A549 (cell line): ENCODE data around the gene SPRYD3. TPM values are rescaled to one million over a fixed set of nuclear protein-coding genes. Genes with fewer than 3 reads are reported as not detected.

Source experiments
- ATAC-seq, 2 experiments: fragments of 200-7000 bp in 1 of 2; fragments of >200 bp in 1 of 2; cut with Nextera tagmentation in 1 of 2; cut with Tn5 transposase in 1 of 2; 3 replicates each; pipeline versions ENCODE4 v1.8.0 to v1.9.1; 2018 to 2020; ENCODE audit warnings: mild to moderate bottlenecking in 1 of 2, moderate library complexity in 1 of 2
- CTCF ChIA-PET: fragments of 300-600 bp; sonication (Branson Sonifier 250); formaldehyde crosslinking; extraction: SDS; loops from one replicate; lab custom pipeline; 2021; ENCODE audit warnings: antibody characterized with exemption, inconsistent platforms; lab: Yijun Ruan, JAX
- POLR2A ChIA-PET: fragments of 350-600 bp; formaldehyde crosslinking; extraction: SDS; loops from one replicate; lab custom pipeline; 2021; ENCODE audit warnings: antibody characterized with exemption, inconsistent platforms; lab: Yijun Ruan, JAX
- DNase-seq, 2 experiments: peaks; one replicate each; pipeline versions ENCODE4 v3.0.0 to v3.0.0-alpha.2; 2011 to 2016; ENCODE audit warnings: low read depth in 1 of 2, low spot score in 1 of 2
- FAIRE-seq: peaks from 2 replicates; lab custom pipeline; 2011; peaks lifted over from hg19 to GRCh38; lab: Jason Lieb, UNC
- H3K27ac ChIP-seq, 2 experiments: fragments of >200 bp; sonication (Bioruptor Twin); formaldehyde crosslinking; 3 replicates each; pipeline ENCODE4 v1.5.1; 2016 to 2017
- H3K4me1 ChIP-seq: fragments of >200 bp; sonication (Bioruptor Twin); formaldehyde crosslinking; 3 replicates; pipeline ENCODE4 v1.6.1; 2016
- H3K4me2 ChIP-seq: fragments of >200 bp; sonication (Bioruptor Twin); formaldehyde crosslinking; 3 replicates; pipeline ENCODE4 v1.6.1; 2016
- H3K4me3 ChIP-seq: fragments of >200 bp; sonication (Bioruptor Twin); formaldehyde crosslinking; 3 replicates; pipeline ENCODE4 v1.5.1; 2016
- H3K9me3 ChIP-seq: fragments of >200 bp; sonication (Bioruptor Twin); formaldehyde crosslinking; 3 replicates; pipeline ENCODE4 v1.6.1; 2016
- BHLHE40 ChIP-seq: IDR thresholded peaks from 2 replicates; pipeline ENCODE4 v1.6.1; 2012; ENCODE audit warnings: low read depth, low read length, inconsistent platforms
- CEBPB ChIP-seq, 2 experiments: fragments of >200 bp in 1 of 2; sonication (Bioruptor Twin) in 1 of 2; formaldehyde crosslinking in 1 of 2; IDR thresholded peaks; 2 replicates each; pipeline ENCODE4 v1.6.1; 2012 to 2016
- CHD2 ChIP-seq: fragments of 150-350 bp; IDR thresholded peaks from 2 replicates; pipeline ENCODE4 v1.6.1; 2014; ENCODE audit warnings: low read length; ENCODE audit not compliant: partially characterized antibody
- EHF ChIP-seq: fragments of 250-450 bp; sonication (Bioruptor Pico); IDR thresholded peaks from 2 replicates; pipeline ENCODE4 v1.5.0; 2020; ENCODE audit warnings: mild to moderate bottlenecking
- HOXA7 ChIP-seq: fragments of 250-450 bp; sonication (Bioruptor Pico); IDR thresholded peaks from 2 replicates; pipeline ENCODE4 v1.5.0; 2020; ENCODE audit warnings: mild to moderate bottlenecking, moderate library complexity
- HOXB13 ChIP-seq: fragments of 250-450 bp; sonication (Bioruptor Pico); IDR thresholded peaks from 2 replicates; pipeline ENCODE4 v1.5.0; 2020; ENCODE audit warnings: low read depth, mild to moderate bottlenecking, moderate library complexity
- HOXB5 ChIP-seq: fragments of 250-450 bp; sonication (Bioruptor Pico); IDR thresholded peaks from 2 replicates; pipeline ENCODE4 v1.5.0; 2020; ENCODE audit warnings: mild to moderate bottlenecking, moderate library complexity
- JUN ChIP-seq, 2 experiments: fragments of >200 bp; sonication (Bioruptor Twin); formaldehyde crosslinking; IDR thresholded peaks; 2 replicates in 1 of 2; 3 replicates in 1 of 2; pipeline ENCODE4 v1.6.1; 2016 to 2017
- MAZ ChIP-seq: fragments of 150-350 bp; IDR thresholded peaks from 2 replicates; pipeline ENCODE4 v1.6.1; 2014; ENCODE audit warnings: antibody characterized with exemption, low read depth, low read length, borderline replicate concordance
- NFE2L2 ChIP-seq: fragments of 150-350 bp; conservative IDR thresholded peaks from 2 replicates; pipeline ENCODE4 v1.6.1; 2014; ENCODE audit warnings: low read length
- NPAS2 ChIP-seq: fragments of 250-450 bp; sonication (Bioruptor Pico); IDR thresholded peaks from 2 replicates; pipeline ENCODE4 v1.8.0; 2022; ENCODE audit warnings: mild to moderate bottlenecking, moderate library complexity, borderline replicate concordance
- PHF8 ChIP-seq: fragments of 200-600 bp; sonication (generic); IDR thresholded peaks from 2 replicates; pipeline ENCODE4 v1.6.1; 2016; ENCODE audit warnings: low read depth, mild to moderate bottlenecking, antibody characterized with exemption, moderate library complexity, borderline replicate concordance
- RARB ChIP-seq: fragments of 250-450 bp; sonication (Bioruptor Pico); IDR thresholded peaks from 2 replicates; pipeline ENCODE4 v1.8.0; 2021; ENCODE audit warnings: mild to moderate bottlenecking, moderate library complexity
- RCOR1 ChIP-seq: fragments of 150-350 bp; IDR thresholded peaks from 2 replicates; pipeline ENCODE4 v1.6.1; 2014; ENCODE audit warnings: antibody characterized with exemption, low read length, low read depth
- TFCP2L1 ChIP-seq: fragments of 250-450 bp; sonication (Bioruptor Pico); IDR thresholded peaks from 2 replicates; pipeline ENCODE4 v1.5.0; 2021; ENCODE audit warnings: mild to moderate bottlenecking
- ZC3H11A ChIP-seq: fragments of 450-650 bp; IDR thresholded peaks from 2 replicates; pipeline ENCODE4 v1.6.1; 2014; ENCODE audit warnings: antibody characterized with exemption, mild to moderate bottlenecking
- ZFP36 ChIP-seq: fragments of 450-650 bp; IDR thresholded peaks from 2 replicates; pipeline ENCODE4 v1.6.1; 2014; ENCODE audit warnings: borderline replicate concordance; ENCODE audit not compliant: partially characterized antibody
- ZNF302 ChIP-seq: fragments of 250-450 bp; sonication (Bioruptor Pico); IDR thresholded peaks from 2 replicates; pipeline ENCODE4 v1.9.0; 2021; ENCODE audit warnings: inconsistent platforms, mild to moderate bottlenecking, moderate library complexity
- WGBS: methylation state at CpG from one replicate; pipeline ENCODE4 v1.1.6; 2017; ENCODE audit errors: missing lambda C conversion rate; 5-methylcytosine and 5-hydroxymethylcytosine counted together
- polyA plus RNA-seq, 4 experiments: library from polyadenylated mRNA; depleted of rRNA in 3 of 4; stranded (reverse); fragments of >200 nt; fragmentation: RNase III in 1 of 4; extraction: RNeasy Plus Mini Kit Qiagen cat#74134 plus additional on column Dnase treatment in 1 of 4; gene quantifications; 2 replicates in 3 of 4; 3 replicates in 1 of 4; pipeline ENCODE4 v1.2.3, GENCODE V29; 2011 to 2017
- TF ChIP-seq, protein P1 (sequence below): fragments of >200 bp; sonication (Bioruptor Twin); formaldehyde crosslinking; IDR thresholded peaks from 3 replicates; pipeline ENCODE4 v1.6.1; 2016
- TF ChIP-seq, protein P2 (sequence below): fragments of 200-600 bp; sonication (generic); IDR thresholded peaks from 2 replicates; pipeline ENCODE4 v1.6.1; 2016; ENCODE audit warnings: antibody characterized with exemption, mild to moderate bottlenecking, moderate library complexity

Gene SPRYD3
- polyA plus RNA-seq, 2 of the 4 experiments (the other 2 are of a cell fraction) = 17.3 to 26.8 TPM

DNA sequence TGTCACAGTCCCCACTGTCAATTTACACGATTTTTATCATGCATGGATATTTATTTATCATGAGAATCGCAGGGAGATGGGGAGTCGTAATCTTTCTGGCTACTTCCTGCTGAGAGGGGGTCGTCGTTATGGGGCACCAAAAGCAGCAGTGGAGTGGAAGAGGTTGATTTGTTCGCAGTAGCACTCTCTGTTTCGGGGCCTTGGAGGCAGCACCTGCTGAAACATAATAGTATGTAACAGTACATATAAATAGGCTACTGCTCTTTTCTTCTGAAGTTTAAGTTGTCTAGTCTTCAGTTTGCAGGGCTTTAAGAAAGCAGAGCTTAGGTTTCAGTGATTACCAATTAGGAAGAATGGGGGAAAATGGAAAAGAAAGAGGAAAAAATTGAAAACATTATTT lies 27.9 kb upstream of the SPRYD3 start:
- ChIA-PET CTCF (interaction anchor here (38.0 kb wide), 1 partner anchor 42 kb away, joined by 1424 read pairs; the partner anchor contains the start of genes SPRYD3 and TNS2), POLR2A (no interaction called here)
- no peak overlapping the region for H3K27ac ChIP-seq
- FAIRE-seq (no peak), DNase-seq (no peak), ATAC-seq (no peak)
- H3K4me1 ChIP-seq = peaks cover 8% of the 10 kb centered on the region; the same call in 2 of the 3 replicates
- no peak overlapping the region for H3K4me3 ChIP-seq
- H3K9me3 ChIP-seq = no peaks in the 10 kb centered on the region
- WGBS = 58% methylated on average over 7 of the region's 7 CpGs
- TF ChIP-seq HOXA7 (CRISPR knock-in tag) (no peak), BHLHE40 (no peak), ZC3H11A (no peak), EHF (CRISPR knock-in tag) (no peak), NPAS2 (CRISPR knock-in tag) (no peak), ZNF302 (CRISPR knock-in tag) (no peak)
- TF ChIP-seq, protein P1, sequence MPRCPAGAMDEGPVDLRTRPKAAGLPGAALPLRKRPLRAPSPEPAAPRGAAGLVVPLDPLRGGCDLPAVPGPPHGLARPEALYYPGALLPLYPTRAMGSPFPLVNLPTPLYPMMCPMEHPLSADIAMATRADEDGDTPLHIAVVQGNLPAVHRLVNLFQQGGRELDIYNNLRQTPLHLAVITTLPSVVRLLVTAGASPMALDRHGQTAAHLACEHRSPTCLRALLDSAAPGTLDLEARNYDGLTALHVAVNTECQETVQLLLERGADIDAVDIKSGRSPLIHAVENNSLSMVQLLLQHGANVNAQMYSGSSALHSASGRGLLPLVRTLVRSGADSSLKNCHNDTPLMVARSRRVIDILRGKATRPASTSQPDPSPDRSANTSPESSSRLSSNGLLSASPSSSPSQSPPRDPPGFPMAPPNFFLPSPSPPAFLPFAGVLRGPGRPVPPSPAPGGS = no peak
- no peak overlapping the region for H3K4me2 ChIP-seq

- Histone ChIP-seq H3K9me3 (no peaks in the 10 kb centered on the region), H3K27ac (no peak overlapping the region), H3K4me1 (peaks cover 11% of the 10 kb centered on the region; the same call in 2 of the 3 replicates)
- TF ChIP-seq NFE2L2 (no peak), PHF8 (no peak), CHD2 (no peak), TFCP2L1 (CRISPR knock-in tag) (no peak), JUN (IDR thresholded peaks at IDR 0.05) (no peak), EHF (CRISPR knock-in tag) (no peak), HOXB13 (CRISPR knock-in tag) (no peak), HOXB5 (no peak), RARB (CRISPR knock-in tag) (no peak), RCOR1 (no peak), MAZ (no peak)
- TF ChIP-seq, all 56 proteins: peak for 0
- ChIA-PET POLR2A (interaction anchor here (1.1 kb wide), 1 partner anchor 27 kb away, joined by 3 read pairs; the partner anchor contains the start of gene SPRYD3), CTCF (interaction anchor here (38.0 kb wide), 1 partner anchor 41 kb away, joined by 1424 read pairs; the partner anchor contains the start of genes SPRYD3 and TNS2)
- no peak overlapping the region for H3K4me3 ChIP-seq
- H3K4me2 ChIP-seq = no peak overlapping the region
- ATAC-seq = no peak
- no peak for FAIRE-seq
- 80% methylated on average over 7 of the region's 7 CpGs for WGBS
- no peak for DNase-seq
Measured at GRCh38 chr12:53105712-53106439, 26.7 kb upstream of the SPRYD3 start.

DNA sequence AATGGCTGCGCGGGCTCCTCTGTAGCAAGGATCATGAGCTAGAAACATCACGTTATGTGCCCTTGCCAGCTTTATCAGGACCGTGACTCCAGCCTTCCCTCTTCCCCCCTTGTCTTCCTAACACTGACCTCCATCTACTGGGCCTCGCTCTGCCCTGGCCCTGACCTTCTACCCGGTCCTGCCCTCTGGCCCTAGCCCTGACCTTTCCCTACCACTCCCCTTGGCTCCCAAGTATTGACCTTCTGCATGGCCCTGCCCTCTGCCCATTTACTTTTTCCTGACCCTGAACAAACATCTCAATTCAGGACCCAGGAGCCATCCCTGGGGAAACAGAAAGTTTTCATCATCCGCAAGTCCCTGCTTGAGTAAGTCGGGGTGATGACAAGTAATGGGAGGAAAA lies 26.1 kb upstream of the SPRYD3 start:
- no peak overlapping the region for H3K4me2 ChIP-seq
- no peak overlapping the region for H3K27ac ChIP-seq
- ChIA-PET CTCF (interaction anchor here (1.7 to 38.0 kb wide), 2 partner anchors 23 to 40 kb away, joined by 3 to 1424 read pairs; partner anchors contain the start of genes SPRYD3 and TNS2), POLR2A (no interaction called here)
- peaks cover 13% of the 10 kb centered on the region; the same call in 2 of the 3 replicates for H3K4me1 ChIP-seq
- FAIRE-seq = no peak
- no peaks in the 10 kb centered on the region for H3K9me3 ChIP-seq
- no peak overlapping the region for H3K4me3 ChIP-seq
- WGBS = 87% methylated on average over 8 of the region's 8 CpGs
- TF ChIP-seq ZFP36 (no peak), CEBPB (IDR thresholded peaks at IDR 0.05) (no peak)
- TF ChIP-seq, protein P2, sequence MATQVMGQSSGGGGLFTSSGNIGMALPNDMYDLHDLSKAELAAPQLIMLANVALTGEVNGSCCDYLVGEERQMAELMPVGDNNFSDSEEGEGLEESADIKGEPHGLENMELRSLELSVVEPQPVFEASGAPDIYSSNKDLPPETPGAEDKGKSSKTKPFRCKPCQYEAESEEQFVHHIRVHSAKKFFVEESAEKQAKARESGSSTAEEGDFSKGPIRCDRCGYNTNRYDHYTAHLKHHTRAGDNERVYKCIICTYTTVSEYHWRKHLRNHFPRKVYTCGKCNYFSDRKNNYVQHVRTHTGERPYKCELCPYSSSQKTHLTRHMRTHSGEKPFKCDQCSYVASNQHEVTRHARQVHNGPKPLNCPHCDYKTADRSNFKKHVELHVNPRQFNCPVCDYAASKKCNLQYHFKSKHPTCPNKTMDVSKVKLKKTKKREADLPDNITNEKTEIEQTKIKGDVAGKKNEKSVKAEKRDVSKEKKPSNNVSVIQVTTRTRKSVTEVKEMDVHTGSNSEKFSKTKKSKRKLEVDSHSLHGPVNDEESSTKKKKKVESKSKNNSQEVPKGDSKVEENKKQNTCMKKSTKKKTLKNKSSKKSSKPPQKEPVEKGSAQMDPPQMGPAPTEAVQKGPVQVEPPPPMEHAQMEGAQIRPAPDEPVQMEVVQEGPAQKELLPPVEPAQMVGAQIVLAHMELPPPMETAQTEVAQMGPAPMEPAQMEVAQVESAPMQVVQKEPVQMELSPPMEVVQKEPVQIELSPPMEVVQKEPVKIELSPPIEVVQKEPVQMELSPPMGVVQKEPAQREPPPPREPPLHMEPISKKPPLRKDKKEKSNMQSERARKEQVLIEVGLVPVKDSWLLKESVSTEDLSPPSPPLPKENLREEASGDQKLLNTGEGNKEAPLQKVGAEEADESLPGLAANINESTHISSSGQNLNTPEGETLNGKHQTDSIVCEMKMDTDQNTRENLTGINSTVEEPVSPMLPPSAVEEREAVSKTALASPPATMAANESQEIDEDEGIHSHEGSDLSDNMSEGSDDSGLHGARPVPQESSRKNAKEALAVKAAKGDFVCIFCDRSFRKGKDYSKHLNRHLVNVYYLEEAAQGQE = no peak
- no peak for ATAC-seq
- no peak for DNase-seq
